Measurements from ENCODE around the gene TMEM184B.

- no peak for TF ChIP-seq MXI1 (IDR thresholded peaks at IDR 0.05; ENCODE audit: low read depth, low read length)
- no peak for TF ChIP-seq NFYB (IDR thresholded peaks at IDR 0.05; ENCODE audit: insufficient read depth, low read depth, low read length)
- TF ChIP-seq CTCF (IDR thresholded peaks at IDR 0.05 in 2 of 3, conservative IDR thresholded peaks at IDR 0.05 in 1 of 3; ENCODE audit: control insufficient read depth in 2 of 3, extremely low read depth in 1 of 3, insufficient read depth in 1 of 3, low read depth in 3 of 3, low read length in 3 of 3): no peak
- no peak for TF ChIP-seq NRF1 (conservative IDR thresholded peaks at IDR 0.05; ENCODE audit: low read depth, low read length)
- no peak for TF ChIP-seq POLR2A (IDR thresholded peaks at IDR 0.05; ENCODE audit: low read depth, low read length)
These were observed 82.2 kb downstream of the TMEM184B start for GRCh38 chr22:38190581-38190980.

All from GM12878 (cell line).